Endodermal cell (in vitro differentiated cells): ENCODE data around the gene TNIK. TPM values are rescaled to one million over a fixed set of nuclear protein-coding genes. Genes with fewer than 3 reads are reported as not detected.
"Not testable (repeated sequence)": the region's sequence is repeated elsewhere in the genome, so short reads cannot be mapped to it uniquely, and the experiment has no call there.

Source experiments
- DNase-seq: peaks from one replicate; pipeline ENCODE4 v3.0.0-alpha.2; 2017
- H3K27ac ChIP-seq: 2 replicates; pipeline ENCODE4 v1.5.1; 2013; ENCODE audit warnings: mild to moderate bottlenecking, low read depth, low read length, moderate library complexity
- H3K27me3 ChIP-seq: 2 replicates; pipeline ENCODE4 v1.6.1; 2013; ENCODE audit warnings: mild to moderate bottlenecking, low read length, moderate library complexity; ENCODE audit not compliant: insufficient read depth, control insufficient read depth, poor library complexity, severe bottlenecking
- H3K36me3 ChIP-seq: 2 replicates; pipeline ENCODE4 v1.7.0; 2013; ENCODE audit warnings: mild to moderate bottlenecking, low read length, moderate library complexity; ENCODE audit not compliant: control insufficient read depth, insufficient read depth
- H3K4me1 ChIP-seq: one replicate; pipeline ENCODE4 v1.7.0; 2013; ENCODE audit warnings: low read length; ENCODE audit not compliant: control insufficient read depth, insufficient read depth
- H3K4me3 ChIP-seq: 2 replicates; pipeline ENCODE4 v1.5.1; 2013; ENCODE audit warnings: mild to moderate bottlenecking, low read length, moderate library complexity
- H3K9ac ChIP-seq: 2 replicates; pipeline ENCODE4 v1.6.1; 2013; ENCODE audit warnings: mild to moderate bottlenecking, low read length, moderate library complexity; ENCODE audit not compliant: poor library complexity, severe bottlenecking; ENCODE audit errors: extremely low read depth
- H3K9me3 ChIP-seq: 2 replicates; pipeline ENCODE4 v1.6.1; 2013; ENCODE audit warnings: mild to moderate bottlenecking, low read length, moderate library complexity; ENCODE audit not compliant: control insufficient read depth
- H3K27ac Mint-ChIP-seq: 2 replicates; pipeline ENCODE4 v1.8.0; 2020; ENCODE audit warnings: mixed read lengths
- H3K27me3 Mint-ChIP-seq: 2 replicates; pipeline ENCODE4 v1.8.0; 2021; ENCODE audit warnings: mild to moderate bottlenecking, mixed read lengths; ENCODE audit not compliant: insufficient read depth
- H3K36me3 Mint-ChIP-seq: 2 replicates; pipeline ENCODE4 v1.8.0; 2020; ENCODE audit warnings: low read depth, mixed read lengths
- H3K4me1 Mint-ChIP-seq: 2 replicates; pipeline ENCODE4 v1.8.0; 2020; ENCODE audit warnings: mixed read lengths
- H3K4me3 Mint-ChIP-seq: 2 replicates; pipeline ENCODE4 v1.8.0; 2020; ENCODE audit warnings: mild to moderate bottlenecking, moderate library complexity, mixed read lengths
- H3K9me3 Mint-ChIP-seq: 2 replicates; pipeline ENCODE4 v1.8.0; 2020; ENCODE audit warnings: mild to moderate bottlenecking, mixed read lengths
- WGBS, 2 experiments: methylation state at CpG; one replicate each; pipeline versions ENCODE4 v1.1.5 to v1.1.7; 2013; ENCODE audit warnings: missing lambda C conversion rate in 2 of 2, mixed read lengths in 1 of 2; ENCODE audit not compliant: insufficient coverage in 1 of 2, insufficient read length in 1 of 2; 5-methylcytosine and 5-hydroxymethylcytosine counted together
- total RNA-seq, 2 donors: library from RNA; stranded (reverse); fragmentation: NEBNext Ultra II Directional in 1 of 2; extraction: Animal tissue kit (Norgen Biotek cat#: 25700) in 1 of 2; gene quantifications; 2 replicates in 1 of 2; 3 replicates in 1 of 2; pipeline ENCODE4 v1.2.1, GENCODE V29; 2021
- TF ChIP-seq, protein P1 (sequence below): fragments of 200-600 bp; sonication (generic); conservative IDR thresholded peaks from 2 replicates; pipeline ENCODE4 v1.5.0; 2021; ENCODE audit warnings: antibody characterized with exemption, mild to moderate bottlenecking

Gene TNIK
- total RNA-seq, 2 donors from 2014 or later, result 12.2 to 14.9 TPM

DNA sequence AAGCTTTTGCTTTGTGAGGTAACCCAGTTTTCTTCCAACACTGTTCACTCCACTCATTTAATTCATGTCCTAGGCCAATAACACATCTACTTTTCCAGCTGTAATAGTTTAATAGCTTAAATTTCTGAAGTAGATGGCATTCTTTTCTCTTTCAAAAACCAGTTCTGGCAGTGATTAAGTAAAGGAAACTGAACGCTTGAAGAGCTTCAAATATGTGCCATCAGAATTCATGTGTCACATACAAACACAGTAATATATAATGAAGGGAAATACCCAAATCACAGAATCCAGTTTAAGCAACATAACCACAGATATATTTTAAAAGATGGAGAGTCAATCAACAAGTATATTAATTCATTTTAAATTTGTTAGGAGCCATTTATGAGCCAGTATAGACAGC is 91.0 kb downstream of the TNIK start:
- peaks cover 35% of the 10 kb centered on the region for H3K27me3 ChIP-seq
- H3K4me3 ChIP-seq, result no peak overlapping the region
- H3K9ac ChIP-seq, result no peak overlapping the region
- H3K36me3 ChIP-seq, result no peaks in the 10 kb centered on the region
- no peak overlapping the region for H3K27ac Mint-ChIP-seq
- H3K4me1 ChIP-seq, result peaks cover 24% of the 10 kb centered on the region
- WGBS, 2 experiments, result 83% methylated on average over 1 of the region's 1 CpG; no CpG with 5 or more reads in 1 of the 2 experiments
- no peaks in the 10 kb centered on the region for H3K9me3 Mint-ChIP-seq
- peaks cover 31% of the 10 kb centered on the region for H3K4me1 Mint-ChIP-seq
- peaks cover 14% of the 10 kb centered on the region for H3K27me3 Mint-ChIP-seq
- no peak overlapping the region for H3K4me3 Mint-ChIP-seq
- no peaks in the 10 kb centered on the region for H3K36me3 Mint-ChIP-seq
- H3K9me3 ChIP-seq, result no peaks in the 10 kb centered on the region
- TF ChIP-seq, protein P1, sequence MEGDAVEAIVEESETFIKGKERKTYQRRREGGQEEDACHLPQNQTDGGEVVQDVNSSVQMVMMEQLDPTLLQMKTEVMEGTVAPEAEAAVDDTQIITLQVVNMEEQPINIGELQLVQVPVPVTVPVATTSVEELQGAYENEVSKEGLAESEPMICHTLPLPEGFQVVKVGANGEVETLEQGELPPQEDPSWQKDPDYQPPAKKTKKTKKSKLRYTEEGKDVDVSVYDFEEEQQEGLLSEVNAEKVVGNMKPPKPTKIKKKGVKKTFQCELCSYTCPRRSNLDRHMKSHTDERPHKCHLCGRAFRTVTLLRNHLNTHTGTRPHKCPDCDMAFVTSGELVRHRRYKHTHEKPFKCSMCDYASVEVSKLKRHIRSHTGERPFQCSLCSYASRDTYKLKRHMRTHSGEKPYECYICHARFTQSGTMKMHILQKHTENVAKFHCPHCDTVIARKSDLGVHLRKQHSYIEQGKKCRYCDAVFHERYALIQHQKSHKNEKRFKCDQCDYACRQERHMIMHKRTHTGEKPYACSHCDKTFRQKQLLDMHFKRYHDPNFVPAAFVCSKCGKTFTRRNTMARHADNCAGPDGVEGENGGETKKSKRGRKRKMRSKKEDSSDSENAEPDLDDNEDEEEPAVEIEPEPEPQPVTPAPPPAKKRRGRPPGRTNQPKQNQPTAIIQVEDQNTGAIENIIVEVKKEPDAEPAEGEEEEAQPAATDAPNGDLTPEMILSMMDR, result no peak
- no peak for DNase-seq
- no peak overlapping the region for H3K27ac ChIP-seq

DNA sequence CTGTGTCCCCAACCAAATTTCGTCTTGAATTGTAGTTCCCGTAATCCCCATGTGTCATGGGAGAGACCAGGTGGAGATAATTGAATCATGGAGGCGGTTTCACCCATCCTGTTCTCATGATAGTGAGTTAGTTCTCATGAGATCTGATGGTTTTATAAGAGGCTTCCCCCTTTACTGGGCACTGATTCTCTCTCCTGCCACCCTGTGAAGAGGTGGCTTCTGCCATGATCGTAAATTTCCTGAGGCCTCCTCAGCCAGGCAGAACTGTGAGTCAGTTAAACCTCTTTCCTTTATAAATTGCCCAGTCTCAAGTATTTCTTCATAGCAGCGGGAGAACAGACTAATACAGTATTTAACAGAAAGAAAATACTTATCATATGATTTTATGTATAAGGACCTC is 93.5 kb downstream of the TNIK start:
- H3K4me1 ChIP-seq, result peaks cover 15% of the 10 kb centered on the region
- H3K9me3 ChIP-seq, H3K36me3 ChIP-seq, H3K4me3 ChIP-seq, DNase-seq, H3K9ac ChIP-seq, H3K4me3 Mint-ChIP-seq, H3K27ac ChIP-seq, H3K9me3 Mint-ChIP-seq, H3K27ac Mint-ChIP-seq, H3K36me3 Mint-ChIP-seq: not testable (repeated sequence)
- peaks cover 25% of the 10 kb centered on the region for H3K27me3 Mint-ChIP-seq
- H3K4me1 Mint-ChIP-seq, result peaks cover 28% of the 10 kb centered on the region
- peaks cover 27% of the 10 kb centered on the region for H3K27me3 ChIP-seq
- 93 to 100% methylated on average over 3 to 5 of the region's 5 CpGs for WGBS, 2 experiments

DNA sequence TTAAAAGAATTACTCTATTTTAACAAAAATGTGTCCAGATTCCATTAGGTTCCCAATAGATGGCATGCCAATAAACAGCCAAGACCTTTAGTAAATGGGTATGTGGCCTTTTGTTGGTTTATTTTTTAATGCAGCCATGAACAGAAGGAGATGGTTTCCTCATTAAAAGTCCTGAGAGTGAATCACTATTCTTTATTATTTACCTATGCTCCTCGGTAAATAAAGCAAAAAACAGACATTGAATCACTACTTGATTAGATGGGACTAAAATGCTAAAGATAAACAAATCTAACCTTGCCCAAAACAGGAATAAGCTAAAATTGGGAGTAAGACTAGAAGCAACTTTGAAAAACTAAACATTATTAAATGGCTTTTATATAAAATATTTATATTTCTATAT is 94.2 kb downstream of the TNIK start:
- H3K27me3 ChIP-seq, result peaks cover 31% of the 10 kb centered on the region
- H3K27ac Mint-ChIP-seq, result no peak overlapping the region
- no peak overlapping the region for H3K27ac ChIP-seq
- H3K9me3 ChIP-seq, result no peaks in the 10 kb centered on the region
- H3K36me3 ChIP-seq, result no peaks in the 10 kb centered on the region
- TF ChIP-seq, protein P1, result no peak
- peaks cover 21% of the 10 kb centered on the region for H3K4me1 Mint-ChIP-seq
- no peaks in the 10 kb centered on the region for H3K9me3 Mint-ChIP-seq
- DNase-seq, result no peak
- H3K4me1 ChIP-seq, result peaks cover 11% of the 10 kb centered on the region
- WGBS, 2 experiments, result 100% methylated on average over 1 of the region's 1 CpG; no CpG with 5 or more reads in 1 of the 2 experiments
- no peak overlapping the region for H3K4me3 Mint-ChIP-seq
- H3K27me3 Mint-ChIP-seq, result peaks cover 30% of the 10 kb centered on the region
- no peak overlapping the region for H3K4me3 ChIP-seq
- H3K9ac ChIP-seq, result no peak overlapping the region
- no peaks in the 10 kb centered on the region for H3K36me3 Mint-ChIP-seq

DNA sequence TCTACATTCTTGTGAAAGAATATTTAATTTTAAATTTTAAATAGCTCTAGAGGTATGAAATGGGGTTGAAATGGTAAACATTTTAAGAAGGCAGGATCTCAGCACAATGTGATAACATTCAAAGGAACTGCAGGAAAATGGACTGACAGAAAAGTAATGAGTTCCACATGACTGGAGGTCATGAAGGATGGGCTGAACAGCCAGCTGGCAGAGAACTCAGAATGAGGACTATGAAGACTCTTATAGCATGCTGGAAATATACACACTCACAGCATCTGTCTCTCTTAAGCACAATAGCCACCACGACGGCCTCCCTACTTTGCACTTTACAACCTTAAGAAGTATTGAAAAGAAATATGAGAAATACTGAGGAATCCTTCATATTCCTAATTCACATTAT is 94.7 kb downstream of the TNIK start:
- no peaks in the 10 kb centered on the region for H3K9me3 Mint-ChIP-seq
- no peak overlapping the region for H3K4me3 Mint-ChIP-seq
- peaks cover 6% of the 10 kb centered on the region for H3K4me1 ChIP-seq
- H3K9me3 ChIP-seq, result no peaks in the 10 kb centered on the region
- H3K9ac ChIP-seq, result no peak overlapping the region
- H3K27ac ChIP-seq, result no peak overlapping the region
- H3K27ac Mint-ChIP-seq, result no peak overlapping the region
- H3K36me3 ChIP-seq, result no peaks in the 10 kb centered on the region
- TF ChIP-seq, protein P1, result no peak
- H3K27me3 ChIP-seq, result peaks cover 36% of the 10 kb centered on the region
- H3K27me3 Mint-ChIP-seq, result peaks cover 36% of the 10 kb centered on the region
- 88 to 100% methylated on average over 2 of the region's 2 CpGs for WGBS, 2 experiments
- H3K4me3 ChIP-seq, result no peak overlapping the region
- no peaks in the 10 kb centered on the region for H3K36me3 Mint-ChIP-seq
- DNase-seq, result no peak
- peaks cover 15% of the 10 kb centered on the region for H3K4me1 Mint-ChIP-seq
